IPS DF 6.9 (cell line): ENCODE results near the gene PTPN6.
A peak's percentile ranks its signal among the peaks of the same experiment; 100 is the strongest.

Source experiments
- DNase-seq: peaks from one replicate; pipeline ENCODE4 v3.0.0-alpha.2; 2013; ENCODE audit warnings: low read depth, low spot score
- H3K27ac ChIP-seq: one replicate; pipeline ENCODE4 v1.5.1; 2013; ENCODE audit warnings: low read length, control low read depth
- H3K27me3 ChIP-seq: 2 replicates; pipeline ENCODE4 v1.6.1; 2013; ENCODE audit warnings: mild to moderate bottlenecking, low read length; ENCODE audit not compliant: control insufficient read depth, insufficient read depth
- H3K36me3 ChIP-seq: 2 replicates; pipeline ENCODE4 v1.6.1; 2013; ENCODE audit warnings: low read length; ENCODE audit not compliant: control insufficient read depth, insufficient read depth
- H3K4me1 ChIP-seq: 2 replicates; pipeline ENCODE4 v1.6.1; 2013; ENCODE audit warnings: low read length; ENCODE audit not compliant: control insufficient read depth, insufficient read depth
- H3K4me3 ChIP-seq: 2 replicates; pipeline ENCODE4 v1.5.1; 2013; ENCODE audit warnings: mild to moderate bottlenecking, low read length
- H3K9me3 ChIP-seq: 2 replicates; pipeline ENCODE4 v1.6.1; 2013; ENCODE audit warnings: low read length, inconsistent platforms; ENCODE audit not compliant: control insufficient read depth, insufficient read depth
- WGBS: extraction: QIAGEN DNeasy Blood & Tissue Kit; methylation state at CpG from one replicate; pipeline ENCODE4 v1.1.7; 2013; ENCODE audit warnings: mixed read lengths, missing lambda C conversion rate; ENCODE audit not compliant: insufficient read length, insufficient coverage; 5-methylcytosine and 5-hydroxymethylcytosine counted together

PTPN6 gene

DNA sequence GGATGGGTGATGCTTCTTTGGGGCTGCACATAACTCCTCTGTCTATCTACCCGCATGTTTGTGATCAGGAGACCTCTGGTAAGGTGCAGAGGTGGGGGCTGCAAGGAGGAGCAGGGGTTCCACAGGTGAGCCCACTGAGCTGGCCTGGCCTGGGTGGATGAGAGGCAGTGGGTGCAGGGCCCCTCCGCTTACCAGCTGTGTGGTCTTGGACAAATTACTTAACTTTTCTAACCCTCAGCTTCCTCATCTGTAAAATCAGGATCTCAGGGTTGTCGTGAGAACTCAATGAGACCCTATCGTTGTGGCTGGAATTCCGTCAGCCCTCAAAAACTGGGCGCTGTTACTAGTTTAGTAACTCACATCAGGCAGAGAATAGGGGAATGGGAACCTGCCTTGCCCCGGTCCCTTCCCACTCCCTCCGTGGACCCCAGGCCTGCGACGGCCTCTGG, 7.5 kb downstream of the PTPN6 start:
- no peak for DNase-seq
- no peaks in the 10 kb centered on the region for H3K27me3 ChIP-seq
- H3K36me3 ChIP-seq: no peaks in the 10 kb centered on the region
- no peak overlapping the region for H3K27ac ChIP-seq
- no CpG with 5 or more reads among the region's 10 CpGs for WGBS
- peaks cover 9% of the 10 kb centered on the region; the same call in 1 of the 2 replicates for H3K4me1 ChIP-seq
- H3K9me3 ChIP-seq: no peaks in the 10 kb centered on the region
- H3K4me3 ChIP-seq: no peak overlapping the region

DNA sequence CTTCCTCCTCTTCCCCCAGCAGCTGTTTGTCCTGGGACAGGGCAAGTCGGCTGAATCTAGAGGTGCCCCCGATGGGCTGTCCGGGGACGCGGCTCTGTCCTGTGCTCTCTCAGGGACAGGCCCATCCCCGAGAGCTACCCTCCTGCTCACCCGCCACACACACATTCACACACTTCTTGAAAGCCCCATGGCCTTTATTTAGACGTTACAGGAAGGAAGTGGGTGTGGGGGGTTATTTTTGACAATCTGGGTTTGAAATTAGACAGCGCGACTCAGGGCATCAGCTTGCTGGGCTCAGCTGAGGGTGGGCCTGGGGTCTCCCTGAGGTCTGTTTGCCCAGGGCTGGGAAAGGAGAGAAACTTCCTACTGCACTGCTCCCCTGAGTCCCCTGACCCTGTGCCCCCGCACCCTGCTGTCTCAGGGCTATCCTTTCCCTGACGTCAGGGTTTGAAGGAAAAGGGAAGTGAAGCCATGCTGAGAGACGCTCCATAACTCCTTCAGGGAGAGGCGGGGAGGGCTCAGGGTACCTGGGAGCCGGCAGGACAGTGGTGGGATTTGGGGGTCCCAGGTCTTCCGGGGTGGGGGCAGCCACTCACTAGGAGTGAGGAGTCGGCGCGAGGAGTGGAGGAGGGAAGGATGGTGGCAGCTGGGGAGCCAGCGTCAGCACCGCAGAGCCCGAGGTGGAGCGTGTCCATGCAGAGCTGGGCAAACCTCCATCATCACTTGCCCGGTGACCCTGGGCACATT, 8.1 kb downstream of the PTPN6 start:
- no peak overlapping the region for H3K27ac ChIP-seq
- no CpG with 5 or more reads among the region's 24 CpGs for WGBS
- no peak overlapping the region for H3K4me3 ChIP-seq

DNA sequence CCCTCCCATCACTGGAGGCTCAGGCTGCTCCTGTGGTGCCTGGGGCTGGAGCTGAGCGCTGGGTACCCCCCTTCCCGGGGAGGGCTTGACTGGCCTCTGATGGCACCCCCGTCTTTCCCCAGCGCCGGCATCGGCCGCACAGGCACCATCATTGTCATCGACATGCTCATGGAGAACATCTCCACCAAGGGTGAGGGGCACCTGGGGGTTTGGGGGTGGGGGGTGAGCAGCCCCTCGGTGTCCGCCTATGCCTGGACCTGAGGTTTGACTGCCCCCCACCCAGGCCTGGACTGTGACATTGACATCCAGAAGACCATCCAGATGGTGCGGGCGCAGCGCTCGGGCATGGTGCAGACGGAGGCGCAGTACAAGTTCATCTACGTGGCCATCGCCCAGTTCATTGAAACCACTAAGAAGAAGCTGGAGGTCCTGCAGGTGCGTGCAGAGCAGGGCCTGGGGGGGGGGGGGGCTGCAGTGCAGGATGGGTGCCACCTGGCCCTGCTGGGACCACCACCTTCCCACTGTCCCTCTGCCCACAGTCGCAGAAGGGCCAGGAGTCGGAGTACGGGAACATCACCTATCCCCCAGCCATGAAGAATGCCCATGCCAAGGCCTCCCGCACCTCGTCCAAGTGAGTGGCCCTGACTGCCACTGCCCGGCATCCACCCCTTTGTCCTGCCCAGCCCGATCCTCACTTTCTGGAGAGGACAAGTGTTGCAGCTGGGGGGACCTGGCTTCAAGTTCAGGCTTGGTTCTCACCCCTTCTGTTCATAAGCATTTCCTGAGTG, 8.8 kb downstream of the PTPN6 start:
- H3K36me3 ChIP-seq: no peaks in the 10 kb centered on the region
- peaks cover 9% of the 10 kb centered on the region; the same call in 1 of the 2 replicates for H3K4me1 ChIP-seq
- H3K27ac ChIP-seq: no peak overlapping the region
- no peaks in the 10 kb centered on the region for H3K27me3 ChIP-seq
- no peaks in the 10 kb centered on the region for H3K9me3 ChIP-seq
- H3K4me3 ChIP-seq: no peak overlapping the region
- WGBS: no CpG with 5 or more reads among the region's 26 CpGs
- DNase-seq: no peak

More for the DNA sequence above, 8.1 kb downstream of the PTPN6 start:
- Histone ChIP-seq H3K4me1 (peaks cover 9% of the 10 kb centered on the region; the same call in 1 of the 2 replicates), H3K9me3 (no peaks in the 10 kb centered on the region), H3K36me3 (no peaks in the 10 kb centered on the region), H3K27me3 (no peaks in the 10 kb centered on the region)
- no peak for DNase-seq

DNA sequence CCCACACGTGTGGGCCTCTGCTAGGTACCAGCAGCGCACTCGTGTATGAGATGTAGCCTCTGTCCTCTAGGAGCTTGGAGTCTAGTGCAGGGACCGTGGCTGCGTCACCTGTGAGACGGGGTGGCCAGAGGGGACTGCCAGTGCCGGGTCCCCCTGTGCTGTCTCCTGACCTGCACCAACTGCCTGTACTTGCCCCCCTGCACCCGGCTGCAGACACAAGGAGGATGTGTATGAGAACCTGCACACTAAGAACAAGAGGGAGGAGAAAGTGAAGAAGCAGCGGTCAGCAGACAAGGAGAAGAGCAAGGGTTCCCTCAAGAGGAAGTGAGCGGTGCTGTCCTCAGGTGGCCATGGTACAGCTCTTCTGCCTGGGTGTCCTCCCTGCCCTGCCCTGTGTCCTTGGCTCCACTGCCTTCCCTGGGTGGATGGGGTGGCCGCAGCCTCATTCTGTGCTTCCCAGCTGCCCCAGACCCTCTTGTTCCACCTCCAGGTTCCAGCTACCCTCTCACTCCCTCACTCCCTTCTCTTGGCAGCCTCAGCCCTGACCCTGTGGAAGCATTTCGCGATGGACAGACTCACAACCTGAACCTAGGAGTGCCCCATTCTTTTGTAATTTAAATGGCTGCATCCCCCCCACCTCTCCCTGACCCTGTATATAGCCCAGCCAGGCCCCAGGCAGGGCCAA, 9.6 kb downstream of the PTPN6 start:
- Histone ChIP-seq H3K4me3 (no peak overlapping the region), H3K36me3 (peaks cover 5% of the 10 kb centered on the region; the same call in 1 of the 2 replicates), H3K27me3 (no peaks in the 10 kb centered on the region), H3K27ac (no peak overlapping the region), H3K4me1 (peaks cover 9% of the 10 kb centered on the region; the same call in 1 of the 2 replicates), H3K9me3 (no peaks in the 10 kb centered on the region)
- WGBS: no CpG with 5 or more reads among the region's 13 CpGs
- no peak for DNase-seq

DNA sequence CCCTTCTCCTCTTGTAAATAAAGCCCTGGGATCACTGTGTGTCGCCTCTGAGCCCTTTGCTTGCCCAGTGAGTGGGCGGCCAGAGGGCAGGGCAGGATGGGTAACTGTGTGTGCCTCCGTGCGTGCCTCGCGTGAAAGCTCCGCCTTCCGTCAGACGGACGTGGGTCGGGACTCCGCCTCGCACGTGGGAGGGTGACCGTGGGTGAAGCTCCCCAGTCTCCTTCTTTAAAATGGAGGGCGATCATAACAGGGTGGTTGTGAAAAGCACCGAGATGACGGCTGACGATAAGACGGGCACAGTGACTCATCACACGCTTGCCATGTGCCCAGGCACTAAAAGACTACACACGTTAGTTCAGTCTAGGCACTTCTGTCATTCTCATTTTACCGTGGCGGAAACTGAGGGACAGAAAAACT, 10.1 kb downstream of the PTPN6 start:
- Histone ChIP-seq H3K9me3 (no peaks in the 10 kb centered on the region), H3K4me1 (peaks cover 9% of the 10 kb centered on the region; the same call in 1 of the 2 replicates), H3K4me3 (no peak overlapping the region), H3K27ac (no peak overlapping the region), H3K36me3 (peaks cover 8% of the 10 kb centered on the region), H3K27me3 (no peaks in the 10 kb centered on the region)
- DNase-seq: no peak
- no CpG with 5 or more reads among the region's 24 CpGs for WGBS

DNA sequence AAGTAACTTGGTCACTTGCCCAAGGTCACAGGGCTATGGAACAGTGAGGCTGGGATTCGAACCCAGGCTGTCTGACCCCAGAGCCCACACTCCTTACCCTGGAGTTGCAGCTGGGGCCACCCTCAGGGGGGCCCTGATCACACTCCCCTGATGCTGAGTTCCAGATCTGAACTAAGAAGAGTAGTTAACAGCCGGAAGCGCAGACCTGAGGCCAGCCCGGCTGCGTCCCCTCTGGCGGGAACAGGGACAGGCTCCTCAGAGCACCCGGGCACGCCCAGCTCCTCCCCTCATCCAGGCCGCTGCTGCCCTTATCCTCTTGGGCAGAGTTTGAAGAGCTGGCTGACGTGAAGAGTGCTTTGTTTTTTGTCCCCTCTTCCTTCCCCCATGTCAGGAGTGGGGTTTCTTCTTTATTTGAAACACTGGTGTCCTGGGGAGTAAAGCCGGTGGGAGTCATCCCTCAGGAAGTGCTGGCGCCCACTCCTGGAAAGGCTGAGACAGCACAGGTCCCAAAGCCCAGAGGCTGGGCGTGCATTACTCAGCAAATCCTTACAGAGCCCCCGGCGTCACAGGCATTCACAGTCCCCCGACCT, 10.6 kb downstream of the PTPN6 start:
- H3K27me3 ChIP-seq: no peaks in the 10 kb centered on the region
- no peak for DNase-seq
- peak overlapping the region; percentile 5; the same call in 1 of the 2 replicates for H3K4me3 ChIP-seq
- no CpG with 5 or more reads among the region's 16 CpGs for WGBS
- H3K4me1 ChIP-seq: peaks cover 9% of the 10 kb centered on the region; the same call in 1 of the 2 replicates
- H3K36me3 ChIP-seq: peaks cover 11% of the 10 kb centered on the region
- H3K27ac ChIP-seq: no peak overlapping the region
- H3K9me3 ChIP-seq: no peaks in the 10 kb centered on the region

DNA sequence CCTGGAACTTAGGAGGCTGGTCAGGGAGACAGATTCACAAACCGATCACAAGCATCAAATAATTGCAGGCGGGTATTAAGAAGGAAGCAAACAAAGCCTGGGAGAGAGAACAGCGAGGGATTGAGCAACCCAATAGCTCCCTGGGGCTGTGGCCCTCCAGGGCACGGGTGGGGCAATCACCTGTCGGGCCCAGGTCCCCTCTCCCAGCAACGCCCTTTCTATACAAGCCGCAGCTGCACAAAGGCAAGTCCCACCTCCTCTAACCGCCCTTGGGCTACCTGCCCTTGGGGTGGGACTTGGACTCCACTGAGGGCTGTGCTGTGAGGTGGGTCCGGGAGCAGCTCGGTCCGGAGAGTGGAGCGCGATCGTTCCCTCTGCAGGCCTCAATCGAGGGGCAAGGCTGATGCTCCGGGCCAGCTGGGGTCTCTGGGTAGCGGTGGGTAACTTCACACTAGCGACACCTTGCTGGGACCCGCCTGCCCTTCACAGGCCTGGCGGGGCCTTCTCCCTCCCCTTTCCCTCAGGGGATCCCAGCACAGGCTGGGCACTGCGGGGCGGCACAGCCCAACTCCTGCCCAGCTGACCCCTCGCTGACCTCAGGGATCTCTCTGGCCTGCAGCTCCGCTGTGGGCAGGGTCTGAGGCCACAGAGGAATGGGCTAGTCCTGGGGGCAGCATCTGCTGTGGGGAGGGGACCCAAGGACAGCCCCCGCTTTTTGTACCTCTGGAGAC, 11.3 kb downstream of the PTPN6 start:
- H3K9me3 ChIP-seq: no peaks in the 10 kb centered on the region
- peaks cover 18% of the 10 kb centered on the region for H3K36me3 ChIP-seq
- H3K4me3 ChIP-seq: peak overlapping the region; percentile 71; the same call in 1 of the 2 replicates
- no CpG with 5 or more reads among the region's 25 CpGs for WGBS
- no peak overlapping the region for H3K27ac ChIP-seq
- H3K27me3 ChIP-seq: no peaks in the 10 kb centered on the region
- H3K4me1 ChIP-seq: peaks cover 9% of the 10 kb centered on the region; the same call in 1 of the 2 replicates
- DNase-seq: no peak

DNA sequence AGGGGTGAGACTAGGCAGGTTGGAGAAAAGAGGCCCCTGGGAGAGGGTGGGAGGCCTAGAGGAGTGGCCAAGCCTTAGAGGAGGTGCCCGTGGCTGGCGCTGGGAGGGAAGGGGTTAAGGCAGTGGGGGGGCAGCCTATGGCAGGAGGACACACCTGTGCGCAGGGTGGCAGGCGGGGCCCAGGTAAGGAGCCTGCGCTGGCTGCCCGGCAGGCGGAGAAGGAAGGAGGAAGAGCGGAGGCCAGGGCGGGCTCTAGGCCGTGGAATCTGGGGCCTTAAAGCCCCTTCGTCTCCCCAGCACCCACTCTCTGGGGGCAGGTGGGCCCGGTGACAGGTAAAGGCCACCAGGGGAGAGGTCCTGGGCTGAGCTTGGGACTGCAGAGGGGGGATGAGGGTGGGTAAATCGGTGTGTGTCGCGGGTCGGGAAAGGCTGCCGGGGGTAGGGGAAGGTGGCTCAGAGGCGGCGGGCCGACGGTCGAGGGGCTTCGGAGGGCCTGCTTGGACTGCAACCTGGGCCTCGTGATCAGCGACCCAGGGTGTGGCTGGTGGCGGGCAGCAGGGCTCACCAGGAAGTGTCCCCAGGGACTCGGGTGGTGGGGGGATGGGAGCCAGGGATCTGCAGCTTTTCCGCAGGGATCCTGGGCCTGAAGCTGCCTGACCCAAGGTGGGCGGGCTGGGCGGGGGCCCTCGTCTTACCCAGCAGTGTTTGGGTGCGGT, 12.0 kb downstream of the PTPN6 start:
- Histone ChIP-seq H3K4me1 (peaks cover 9% of the 10 kb centered on the region; the same call in 1 of the 2 replicates), H3K36me3 (peaks cover 25% of the 10 kb centered on the region), H3K9me3 (no peaks in the 10 kb centered on the region), H3K27me3 (no peaks in the 10 kb centered on the region), H3K27ac (no peak overlapping the region), H3K4me3 (peak overlapping the region; percentile 71)
- WGBS: no CpG with 5 or more reads among the region's 32 CpGs
- no peak for DNase-seq

DNA sequence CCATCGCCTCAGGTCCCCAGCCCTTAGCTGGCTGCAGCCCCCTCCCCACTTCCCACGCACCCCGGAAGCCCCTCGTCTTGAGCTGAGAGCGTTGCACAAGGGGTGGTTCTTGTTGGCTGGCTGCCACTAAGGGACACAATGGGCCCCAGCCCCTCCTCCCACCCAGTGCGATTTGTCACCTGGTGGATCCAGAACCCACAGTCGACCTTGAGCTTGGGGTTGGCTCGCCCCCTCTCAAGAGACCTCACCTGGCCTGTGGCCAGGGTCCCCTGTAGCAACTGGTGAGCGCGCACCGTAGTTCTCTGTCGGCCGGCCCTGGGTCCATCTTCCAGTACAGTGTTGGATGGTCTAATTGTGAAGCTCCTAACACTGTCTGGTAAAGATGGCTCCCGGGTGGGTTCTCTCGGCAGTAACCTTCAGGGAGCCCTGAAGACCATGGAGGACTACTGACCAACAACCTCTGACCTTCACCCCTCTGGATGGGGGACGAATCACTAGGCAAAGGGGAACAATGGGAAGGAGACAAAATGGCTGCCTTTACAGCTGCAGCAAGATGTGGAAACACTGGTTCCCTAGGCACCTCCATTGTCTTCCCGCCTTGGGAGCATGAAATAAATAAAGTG, 12.7 kb downstream of the PTPN6 start:
- Histone ChIP-seq H3K27me3 (no peaks in the 10 kb centered on the region), H3K36me3 (peaks cover 29% of the 10 kb centered on the region), H3K27ac (no peak overlapping the region), H3K4me3 (peak overlapping the region; percentile 71; the same call in 1 of the 2 replicates), H3K9me3 (no peaks in the 10 kb centered on the region), H3K4me1 (peaks cover 9% of the 10 kb centered on the region; the same call in 1 of the 2 replicates)
- WGBS: no CpG with 5 or more reads among the region's 17 CpGs
- no peak for DNase-seq
